H9 (cell line): ENCODE measurements around the gene ZNRF1. TPM values are rescaled to one million over a fixed set of nuclear protein-coding genes. Genes with fewer than 3 reads are reported as not detected.

ENCODE experiments used
- DNase-seq: peaks from one replicate; pipeline ENCODE4 v3.0.0-alpha.2; 2017
- H2AFZ ChIP-seq: one replicate; pipeline ENCODE4 v1.6.1; 2013; ENCODE audit warnings: mild to moderate bottlenecking, low read length, control low read depth, moderate library complexity
- H2AK5ac ChIP-seq: 2 replicates; pipeline ENCODE4 v1.6.1; 2013; ENCODE audit warnings: low read length, control low read depth, mixed read lengths; ENCODE audit not compliant: insufficient read length
- H2BK120ac ChIP-seq: one replicate; pipeline ENCODE4 v1.6.1; 2013; ENCODE audit warnings: low read depth, mild to moderate bottlenecking, low read length, control low read depth, inconsistent platforms; ENCODE audit not compliant: poor library complexity, severe bottlenecking
- H2BK12ac ChIP-seq: 2 replicates; pipeline ENCODE4 v1.6.1; 2013; ENCODE audit warnings: low read length, control low read depth, mixed read lengths, low read depth; ENCODE audit not compliant: insufficient read length
- H2BK15ac ChIP-seq: 2 replicates; pipeline ENCODE4 v1.6.1; 2013; ENCODE audit warnings: low read depth, low read length, control low read depth
- H2BK20ac ChIP-seq: one replicate; pipeline ENCODE4 v1.6.1; 2013; ENCODE audit warnings: low read depth, mild to moderate bottlenecking, low read length, control low read depth, inconsistent platforms; ENCODE audit not compliant: poor library complexity, severe bottlenecking
- H2BK5ac ChIP-seq: 2 replicates; pipeline ENCODE4 v1.6.1; 2013; ENCODE audit warnings: low read length, control low read depth, mixed read lengths; ENCODE audit not compliant: insufficient read length
- H3K14ac ChIP-seq: 2 replicates; pipeline ENCODE4 v1.6.1; 2013; ENCODE audit warnings: low read length, control low read depth; ENCODE audit not compliant: insufficient read depth
- H3K18ac ChIP-seq: 2 replicates; pipeline ENCODE4 v1.6.1; 2013; ENCODE audit warnings: low read depth, mild to moderate bottlenecking, mixed read lengths, low read length, control low read depth; ENCODE audit not compliant: insufficient read length
- H3K23ac ChIP-seq: 2 replicates; pipeline ENCODE4 v1.6.1; 2013; ENCODE audit warnings: low read length, control low read depth, mixed read lengths, low read depth; ENCODE audit not compliant: insufficient read length
- H3K23me2 ChIP-seq: 2 replicates; pipeline ENCODE4 v1.6.1; 2013; ENCODE audit warnings: low read depth, mild to moderate bottlenecking, mixed read lengths, low read length, control low read depth; ENCODE audit not compliant: insufficient read length, poor library complexity, severe bottlenecking
- H3K27ac ChIP-seq: 2 replicates; pipeline ENCODE4 v1.5.1; 2013; ENCODE audit warnings: low read length, control low read depth, mixed read lengths, low read depth; ENCODE audit not compliant: insufficient read length
- H3K27me3 ChIP-seq: 2 replicates; pipeline ENCODE4 v1.6.1; 2013; ENCODE audit warnings: low read length, control low read depth, inconsistent platforms; ENCODE audit not compliant: insufficient read depth
- H3K4ac ChIP-seq: 2 replicates; pipeline ENCODE4 v1.6.1; 2013; ENCODE audit warnings: low read depth, mild to moderate bottlenecking, control low read depth, inconsistent platforms, low read length, moderate library complexity
- H3K4me1 ChIP-seq: 2 replicates; pipeline ENCODE4 v1.6.1; 2013; ENCODE audit warnings: low read length, control low read depth, inconsistent platforms; ENCODE audit not compliant: insufficient read depth
- H3K4me2 ChIP-seq: 2 replicates; pipeline ENCODE4 v1.6.1; 2013; ENCODE audit warnings: low read length, control low read depth, mixed read lengths; ENCODE audit not compliant: insufficient read length, insufficient read depth
- H3K56ac ChIP-seq: 2 replicates; pipeline ENCODE4 v1.6.1; 2013; ENCODE audit warnings: low read depth, mild to moderate bottlenecking, mixed read lengths, low read length, control low read depth; ENCODE audit not compliant: insufficient read length
- H3K79me1 ChIP-seq: 2 replicates; pipeline ENCODE4 v1.6.1; 2013; ENCODE audit warnings: low read depth, mild to moderate bottlenecking, moderate library complexity, low read length, control low read depth, inconsistent platforms; ENCODE audit not compliant: insufficient read depth, poor library complexity, severe bottlenecking
- H3K79me2 ChIP-seq: 2 replicates; pipeline ENCODE4 v1.6.1; 2013; ENCODE audit warnings: low read length, control low read depth, inconsistent platforms; ENCODE audit not compliant: insufficient read depth
- H3K9ac ChIP-seq: 2 replicates; pipeline ENCODE4 v1.6.1; 2013; ENCODE audit warnings: low read length, control low read depth, mixed read lengths; ENCODE audit not compliant: insufficient read length; ENCODE audit errors: extremely low read depth
- H3K9me3 ChIP-seq: one replicate; pipeline ENCODE4 v1.6.1; 2013; ENCODE audit warnings: low read depth, low read length, inconsistent platforms; ENCODE audit not compliant: control insufficient read depth
- H3T11ph ChIP-seq: one replicate; pipeline ENCODE4 v1.6.1; 2013; ENCODE audit warnings: mild to moderate bottlenecking, low read length, control low read depth, inconsistent platforms
- H4K20me1 ChIP-seq: one replicate; pipeline ENCODE4 v1.6.1; 2013; ENCODE audit not compliant: control insufficient read depth, insufficient read length, insufficient read depth
- H4K5ac ChIP-seq: 2 replicates; pipeline ENCODE4 v1.6.1; 2013; ENCODE audit warnings: low read depth, mild to moderate bottlenecking, mixed read lengths, low read length, control low read depth; ENCODE audit not compliant: insufficient read length
- H4K8ac ChIP-seq: replicated peaks from 2 replicates; pipeline ENCODE4 v1.6.1; 2013; ENCODE audit warnings: low read length, control low read depth, mixed read lengths, low read depth; ENCODE audit not compliant: insufficient read length
- H4K91ac ChIP-seq: 2 replicates; pipeline ENCODE4 v1.6.1; 2013; ENCODE audit warnings: low read depth, mild to moderate bottlenecking, moderate library complexity, mixed read lengths, low read length, control low read depth; ENCODE audit not compliant: insufficient read length
- H3K27ac Mint-ChIP-seq, 3 experiments: 2 replicates in 2 of 3; 3 replicates in 1 of 3; pipeline ENCODE4 v1.8.0; 2020 to 2021; ENCODE audit warnings: mixed read lengths in 3 of 3, mild to moderate bottlenecking in 1 of 3, moderate library complexity in 1 of 3
- H3K27me3 Mint-ChIP-seq: 2 replicates; pipeline ENCODE4 v1.8.0; 2021; ENCODE audit warnings: low read depth, mild to moderate bottlenecking, moderate library complexity, mixed read lengths
- H3K36me3 Mint-ChIP-seq, 3 experiments: 2 replicates in 2 of 3; 3 replicates in 1 of 3; pipeline ENCODE4 v1.8.0; 2020 to 2021; ENCODE audit warnings: low read depth in 3 of 3, mixed read lengths in 3 of 3; ENCODE audit not compliant: insufficient read depth in 1 of 3
- H3K4me1 Mint-ChIP-seq, 2 experiments: 2 replicates each; pipeline ENCODE4 v1.8.0; 2020; ENCODE audit warnings: mixed read lengths in 2 of 2
- H3K4me3 Mint-ChIP-seq, 2 experiments: 2 replicates in 1 of 2; 3 replicates in 1 of 2; pipeline ENCODE4 v1.8.0; 2020 to 2021; ENCODE audit warnings: mild to moderate bottlenecking in 2 of 2, mixed read lengths in 2 of 2, moderate library complexity in 1 of 2
- H3K9me3 Mint-ChIP-seq, 2 experiments: 2 replicates in 1 of 2; 3 replicates in 1 of 2; pipeline ENCODE4 v1.8.0; 2020; ENCODE audit warnings: mild to moderate bottlenecking in 2 of 2, mixed read lengths in 2 of 2, moderate library complexity in 1 of 2
- WGBS: extraction: QIAGEN DNeasy Blood & Tissue Kit; methylation state at CpG from one replicate; pipeline ENCODE4 v1.1.7; 2013; ENCODE audit warnings: missing lambda C conversion rate, low lambda C conversion rate, mixed read lengths; ENCODE audit not compliant: insufficient read length; ENCODE audit errors: extremely low coverage; 5-methylcytosine and 5-hydroxymethylcytosine counted together
- total RNA-seq: library from RNA; stranded (reverse); gene quantifications from 2 replicates; pipeline ENCODE4 v1.2.1, GENCODE V29; 2021
- TF ChIP-seq, protein P1 (sequence below): fragments of 200-600 bp; sonication (generic); conservative IDR thresholded peaks from 3 replicates; pipeline ENCODE4 v1.8.0; 2021; ENCODE audit warnings: antibody characterized with exemption, mild to moderate bottlenecking

The ZNRF1 gene
- total RNA-seq, 1 experiment from 2014 or later, result 49.6 TPM

DNA sequence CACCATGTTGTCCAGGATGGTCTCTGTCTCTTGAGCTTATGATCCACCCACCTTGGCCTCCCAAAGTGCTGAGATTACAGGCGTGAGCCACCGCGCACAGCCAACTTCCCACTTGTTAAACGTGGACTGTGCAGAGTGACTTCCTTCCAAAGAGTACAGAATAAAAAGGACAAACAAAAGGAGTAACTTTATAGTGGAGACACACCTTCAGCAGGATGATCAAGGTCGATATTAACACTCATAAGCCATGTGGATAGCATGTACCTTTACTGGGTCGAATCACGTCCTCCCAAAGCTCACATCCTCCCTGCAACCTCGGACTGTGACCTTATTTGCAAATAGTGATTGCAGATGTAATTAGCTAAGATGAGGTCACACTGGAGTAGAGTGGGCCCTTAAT lies 139.4 kb downstream of the ZNRF1 start:
- Histone ChIP-seq H4K20me1 (no peaks in the 10 kb centered on the region), H2AK5ac (no peak overlapping the region), H3K23ac (no peak overlapping the region), H2BK12ac (no peak overlapping the region), H2BK5ac (no peak overlapping the region), H4K91ac (no peak overlapping the region), H3T11ph (no peak overlapping the region), H3K27me3 (no peaks in the 10 kb centered on the region), H3K79me2 (no peaks in the 10 kb centered on the region), H4K5ac (no peak overlapping the region), H3K4me2 (no peak overlapping the region), H3K4ac (no peak overlapping the region), H3K56ac (no peak overlapping the region), H2BK120ac (no peak overlapping the region), H3K18ac (no peak overlapping the region), H3K23me2 (no peaks in the 10 kb centered on the region), H3K27ac (no peak overlapping the region), H3K9me3 (no peaks in the 10 kb centered on the region), H3K4me1 (no peaks in the 10 kb centered on the region; the same call in 1 of the 2 replicates), H2BK20ac (no peak overlapping the region), H4K8ac (no peak overlapping the region), H2BK15ac (no peak overlapping the region), H3K14ac (no peak overlapping the region), H2AFZ (no peak overlapping the region), H3K79me1 (no peaks in the 10 kb centered on the region), H3K9ac (no peak overlapping the region)
- peaks cover 6 to 8% of the 10 kb centered on the region in 2 experiments for H3K4me1 Mint-ChIP-seq
- WGBS, result no CpG with 5 or more reads among the region's 8 CpGs
- peaks cover 0 to 4% of the 10 kb centered on the region in 2 experiments; a peak in 2 of 5 replicates for H3K9me3 Mint-ChIP-seq
- TF ChIP-seq, protein P1, sequence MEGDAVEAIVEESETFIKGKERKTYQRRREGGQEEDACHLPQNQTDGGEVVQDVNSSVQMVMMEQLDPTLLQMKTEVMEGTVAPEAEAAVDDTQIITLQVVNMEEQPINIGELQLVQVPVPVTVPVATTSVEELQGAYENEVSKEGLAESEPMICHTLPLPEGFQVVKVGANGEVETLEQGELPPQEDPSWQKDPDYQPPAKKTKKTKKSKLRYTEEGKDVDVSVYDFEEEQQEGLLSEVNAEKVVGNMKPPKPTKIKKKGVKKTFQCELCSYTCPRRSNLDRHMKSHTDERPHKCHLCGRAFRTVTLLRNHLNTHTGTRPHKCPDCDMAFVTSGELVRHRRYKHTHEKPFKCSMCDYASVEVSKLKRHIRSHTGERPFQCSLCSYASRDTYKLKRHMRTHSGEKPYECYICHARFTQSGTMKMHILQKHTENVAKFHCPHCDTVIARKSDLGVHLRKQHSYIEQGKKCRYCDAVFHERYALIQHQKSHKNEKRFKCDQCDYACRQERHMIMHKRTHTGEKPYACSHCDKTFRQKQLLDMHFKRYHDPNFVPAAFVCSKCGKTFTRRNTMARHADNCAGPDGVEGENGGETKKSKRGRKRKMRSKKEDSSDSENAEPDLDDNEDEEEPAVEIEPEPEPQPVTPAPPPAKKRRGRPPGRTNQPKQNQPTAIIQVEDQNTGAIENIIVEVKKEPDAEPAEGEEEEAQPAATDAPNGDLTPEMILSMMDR, result no peak
- H3K27me3 Mint-ChIP-seq, result no peaks in the 10 kb centered on the region
- no peak for DNase-seq
- H3K36me3 Mint-ChIP-seq, result 0 out of 7 replicates have a peak, but pooled peaks cover 0 to 1% (median 0%) of the 10 kb centered on the region in 3 experiments
- H3K27ac Mint-ChIP-seq, result no peak overlapping the region; a peak in 1 of 7 replicates
- H3K4me3 Mint-ChIP-seq, result no peak overlapping the region
